Measurements from ENCODE around the gene CD84. TPM values are rescaled to one million over a fixed set of nuclear protein-coding genes. Genes with fewer than 3 reads are reported as not detected.

Gene CD84
- total and polyA plus RNA-seq, 12 donors: 1.0 to 29.9 (median 12.4) TPM

DNA sequence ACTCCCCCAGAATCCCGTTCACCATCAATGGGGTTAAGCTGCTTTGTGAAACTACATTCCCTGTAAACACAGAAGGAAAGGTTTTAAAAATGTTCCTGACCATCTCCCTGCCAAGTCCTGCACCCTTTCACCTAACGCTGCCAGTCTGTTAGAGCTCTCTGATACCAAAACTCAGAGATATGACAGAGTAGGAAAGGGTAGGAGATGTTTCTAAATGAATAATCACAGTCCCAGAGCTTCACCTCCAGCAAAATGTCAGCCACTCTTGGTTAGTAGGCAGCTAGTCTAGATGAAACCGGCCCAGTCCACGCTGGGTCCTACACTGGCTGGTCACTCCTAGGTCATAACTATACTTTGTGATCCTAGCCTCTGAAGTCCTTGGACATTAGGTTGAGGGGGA lies 83.0 kb downstream of the CD84 start:
- WGBS, 4 donors: 63 to 82% (median 75%) methylated on average over 4 of the region's 4 CpGs

GRCh38 chr1:160494620-160495019 lies 84.7 kb downstream of the CD84 start:
- no peak overlapping the region for H3K4me3 ChIP-seq
- DNase-seq: no peak
- H3K36me3 ChIP-seq (replicated peaks in 1 of 2): no peaks in the 10 kb centered on the region
- H3K4me1 ChIP-seq (replicated peaks in 1 of 2): no peaks in the 10 kb centered on the region
- TF ChIP-seq POLR2A (IDR thresholded peaks at IDR 0.05): no peak
- TF ChIP-seq, protein P1, sequence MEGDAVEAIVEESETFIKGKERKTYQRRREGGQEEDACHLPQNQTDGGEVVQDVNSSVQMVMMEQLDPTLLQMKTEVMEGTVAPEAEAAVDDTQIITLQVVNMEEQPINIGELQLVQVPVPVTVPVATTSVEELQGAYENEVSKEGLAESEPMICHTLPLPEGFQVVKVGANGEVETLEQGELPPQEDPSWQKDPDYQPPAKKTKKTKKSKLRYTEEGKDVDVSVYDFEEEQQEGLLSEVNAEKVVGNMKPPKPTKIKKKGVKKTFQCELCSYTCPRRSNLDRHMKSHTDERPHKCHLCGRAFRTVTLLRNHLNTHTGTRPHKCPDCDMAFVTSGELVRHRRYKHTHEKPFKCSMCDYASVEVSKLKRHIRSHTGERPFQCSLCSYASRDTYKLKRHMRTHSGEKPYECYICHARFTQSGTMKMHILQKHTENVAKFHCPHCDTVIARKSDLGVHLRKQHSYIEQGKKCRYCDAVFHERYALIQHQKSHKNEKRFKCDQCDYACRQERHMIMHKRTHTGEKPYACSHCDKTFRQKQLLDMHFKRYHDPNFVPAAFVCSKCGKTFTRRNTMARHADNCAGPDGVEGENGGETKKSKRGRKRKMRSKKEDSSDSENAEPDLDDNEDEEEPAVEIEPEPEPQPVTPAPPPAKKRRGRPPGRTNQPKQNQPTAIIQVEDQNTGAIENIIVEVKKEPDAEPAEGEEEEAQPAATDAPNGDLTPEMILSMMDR (IDR thresholded peaks at IDR 0.05): no peak
- H3K27ac ChIP-seq: no peak overlapping the region
- no peaks in the 10 kb centered on the region for H3K27me3 ChIP-seq
- no peaks in the 10 kb centered on the region for H3K9me3 ChIP-seq (replicated peaks in 1 of 3)
- WGBS, 4 donors: 70 to 81% (median 78%) methylated on average over 3 of the region's 3 CpGs
- intact Hi-C loops (cut with DNase I): no loop called here

More for the DNA sequence above, 83.0 kb downstream of the CD84 start:
- H3K27ac ChIP-seq: no peak overlapping the region
- intact Hi-C loops (cut with DNase I): no loop called here
- DNase-seq: no peak
- H3K36me3 ChIP-seq (replicated peaks in 1 of 2): no peaks in the 10 kb centered on the region
- H3K27me3 ChIP-seq: no peaks in the 10 kb centered on the region
- no peaks in the 10 kb centered on the region for H3K4me1 ChIP-seq (replicated peaks in 1 of 2)
- H3K9me3 ChIP-seq (replicated peaks in 1 of 3): no peaks in the 10 kb centered on the region
- TF ChIP-seq POLR2A (IDR thresholded peaks at IDR 0.05): no peak
- TF ChIP-seq, protein P1 (IDR thresholded peaks at IDR 0.05): no peak
- no peak overlapping the region for H3K4me3 ChIP-seq

DNA sequence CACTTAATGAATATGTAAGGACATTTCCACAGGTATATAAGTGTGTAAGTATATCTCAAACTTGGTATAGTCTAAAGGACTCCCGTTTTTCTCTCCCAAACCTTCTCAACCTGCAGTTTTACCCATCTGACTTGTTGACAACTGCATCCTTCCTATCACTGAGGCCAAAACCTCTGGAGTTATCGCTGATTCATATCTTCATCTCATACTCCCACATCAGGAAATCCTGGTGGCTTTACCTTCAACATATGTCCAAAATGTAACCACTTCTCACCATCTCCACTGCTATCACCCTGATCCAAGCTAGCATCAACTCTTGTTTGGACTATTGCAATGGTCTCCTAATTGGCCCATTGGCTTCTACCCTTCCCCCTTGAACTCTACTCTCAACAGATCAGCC lies 86.7 kb downstream of the CD84 start:
- Histone ChIP-seq H3K4me3 (no peak overlapping the region), H3K9me3 (replicated peaks in 1 of 3) (no peaks in the 10 kb centered on the region), H3K27me3 (no peaks in the 10 kb centered on the region), H3K4me1 (replicated peaks in 1 of 2) (no peaks in the 10 kb centered on the region), H3K36me3 (replicated peaks in 1 of 2) (no peaks in the 10 kb centered on the region), H3K27ac (no peak overlapping the region)
- TF ChIP-seq POLR2A (IDR thresholded peaks at IDR 0.05): no peak
- TF ChIP-seq, protein P1 (IDR thresholded peaks at IDR 0.05): no peak
- 59 to 71% (median 64%) methylated on average over 2 of the region's 2 CpGs for WGBS, 4 donors
- intact Hi-C loops (cut with DNase I): no loop called here
- DNase-seq: no peak

- H3K27me3 ChIP-seq: no peaks in the 10 kb centered on the region
- H3K27ac ChIP-seq: no peak overlapping the region
- no peaks in the 10 kb centered on the region for H3K9me3 ChIP-seq (replicated peaks in 1 of 3)
- DNase-seq: no peak
- no peaks in the 10 kb centered on the region for H3K4me1 ChIP-seq (replicated peaks in 1 of 2)
- no peak overlapping the region for H3K4me3 ChIP-seq
- 83 to 86% (median 85%) methylated on average over 3 of the region's 3 CpGs for WGBS, 4 donors
- intact Hi-C loops (cut with DNase I): no loop called here
- TF ChIP-seq, protein P1 (IDR thresholded peaks at IDR 0.05): no peak
- TF ChIP-seq POLR2A (IDR thresholded peaks at IDR 0.05): no peak
- no peaks in the 10 kb centered on the region for H3K36me3 ChIP-seq (replicated peaks in 1 of 2)
These were observed 87.3 kb downstream of the CD84 start for GRCh38 chr1:160491981-160492380.

Other genes starting within 250 kb of the CD84 start
- 100 to 1,000 TPM in 8 of 9 donors, 10 to 100 TPM in 1; 97.2 to 209 (median 134) TPM for gene COPA, start 236.2 kb downstream of the CD84 start, total RNA-seq
- 100 to 1,000 TPM in 1 of 3 donors, 10 to 100 TPM in 2; 58.4 to 135 (median 72.4) TPM for gene COPA, start 236.2 kb downstream of the CD84 start, polyA plus RNA-seq
- 100 to 1,000 TPM in 2 of 9 donors, 10 to 100 TPM in 7; 49.5 to 113 (median 91.1) TPM for gene NCSTN, start 236.1 kb downstream of the CD84 start, total RNA-seq
- 100 to 1,000 TPM in 1 of 3 donors, 10 to 100 TPM in 2; 48.3 to 104 (median 48.8) TPM for gene NCSTN, start 236.1 kb downstream of the CD84 start, polyA plus RNA-seq
- under 1 TPM in 2 of 9 donors, not detected in 7; 0.27 to 0.46 TPM for gene NHLH1, start 212.4 kb downstream of the CD84 start, total RNA-seq
- under 1 TPM; 0.16 to 0.24 (median 0.24) TPM for gene NHLH1, start 212.4 kb downstream of the CD84 start, polyA plus RNA-seq
- 1 to 10 TPM in 3 of 9 donors, under 1 TPM in 6; 0.20 to 2.2 (median 0.71) TPM for gene VANGL2, start 178.9 kb downstream of the CD84 start, total RNA-seq
- 1 to 10 TPM in 1 of 3 donors, under 1 TPM in 2; 0.64 to 1.1 (median 0.97) TPM for gene VANGL2, start 178.9 kb downstream of the CD84 start, polyA plus RNA-seq
- 1 to 10 TPM in 4 of 9 donors, under 1 TPM in 4, not detected in 1; 0.11 to 1.8 (median 0.98) TPM for gene SLAMF6, start 56.2 kb downstream of the CD84 start, total RNA-seq
- 1 to 10 TPM in 1 of 3 donors, under 1 TPM in 2; 0.47 to 1.2 (median 0.97) TPM for gene SLAMF6, start 56.2 kb downstream of the CD84 start, polyA plus RNA-seq
- gene SLAMF1, start 67.5 kb upstream of the CD84 start, total RNA-seq: 1 to 10 TPM in 2 of 9 donors, under 1 TPM in 5, not detected in 2; 0.14 to 1.6 (median 0.42) TPM
- under 1 TPM; 0.07 to 0.16 (median 0.10) TPM for gene SLAMF1, start 67.5 kb upstream of the CD84 start, polyA plus RNA-seq
- gene CD48, start 132.3 kb upstream of the CD84 start, total RNA-seq: 1 to 10 TPM in 8 of 9 donors, not detected in 1; 1.4 to 8.4 (median 4.3) TPM
- 1 to 10 TPM; 3.0 to 9.0 (median 3.4) TPM for gene CD48, start 132.3 kb upstream of the CD84 start, polyA plus RNA-seq
- 1 to 10 TPM in 3 of 9 donors, under 1 TPM in 4, not detected in 2; 0.26 to 2.5 (median 0.57) TPM for gene SLAMF7, start 159.8 kb upstream of the CD84 start, total RNA-seq
- gene SLAMF7, start 159.8 kb upstream of the CD84 start, polyA plus RNA-seq: 1 to 10 TPM in 2 of 3 donors, under 1 TPM in 1; 0.51 to 3.1 (median 2.3) TPM
- gene LY9, start 216.7 kb upstream of the CD84 start, total RNA-seq: 1 to 10 TPM in 1 of 9 donors, under 1 TPM in 6, not detected in 2; 0.14 to 1.0 (median 0.25) TPM
- gene LY9, start 216.7 kb upstream of the CD84 start, polyA plus RNA-seq: 1 to 10 TPM in 1 of 3 donors, under 1 TPM in 2; 0.27 to 1.3 (median 0.42) TPM

Measured in adrenal gland (tissue), 12 donors.